Activated T-cell treated with anti-CD3 and anti-CD28 coated beads, Interleukin-2, amount 50 U/mL, for 48 hours (primary cell): ENCODE results near the gene SLC38A4.

Experiments used
- DNase-seq, 2 experiments: peaks; one replicate each; pipeline ENCODE4 v3.0.0-alpha.2; 2020

Gene SLC38A4

DNA sequence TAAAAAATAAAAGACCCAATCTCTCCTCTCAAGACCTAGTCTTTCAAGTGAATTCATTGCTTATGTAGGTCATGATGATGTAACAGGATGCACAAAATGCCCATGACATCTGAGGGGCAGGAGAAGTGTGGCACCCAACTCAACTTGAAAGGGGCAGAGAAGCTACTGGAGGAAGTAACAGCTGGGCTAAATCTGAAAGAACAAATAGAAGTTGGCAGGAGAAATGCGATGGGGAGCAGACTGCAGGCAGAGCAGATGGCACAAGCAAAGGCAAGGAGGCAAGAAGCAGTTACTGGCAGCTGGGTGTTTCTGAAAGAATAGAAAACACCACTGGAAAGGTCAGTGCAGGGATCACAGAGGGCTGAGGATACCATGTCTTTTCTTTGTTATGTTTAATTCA is 14.6 kb downstream of the SLC38A4 start:
- DNase-seq, result no peak

DNA sequence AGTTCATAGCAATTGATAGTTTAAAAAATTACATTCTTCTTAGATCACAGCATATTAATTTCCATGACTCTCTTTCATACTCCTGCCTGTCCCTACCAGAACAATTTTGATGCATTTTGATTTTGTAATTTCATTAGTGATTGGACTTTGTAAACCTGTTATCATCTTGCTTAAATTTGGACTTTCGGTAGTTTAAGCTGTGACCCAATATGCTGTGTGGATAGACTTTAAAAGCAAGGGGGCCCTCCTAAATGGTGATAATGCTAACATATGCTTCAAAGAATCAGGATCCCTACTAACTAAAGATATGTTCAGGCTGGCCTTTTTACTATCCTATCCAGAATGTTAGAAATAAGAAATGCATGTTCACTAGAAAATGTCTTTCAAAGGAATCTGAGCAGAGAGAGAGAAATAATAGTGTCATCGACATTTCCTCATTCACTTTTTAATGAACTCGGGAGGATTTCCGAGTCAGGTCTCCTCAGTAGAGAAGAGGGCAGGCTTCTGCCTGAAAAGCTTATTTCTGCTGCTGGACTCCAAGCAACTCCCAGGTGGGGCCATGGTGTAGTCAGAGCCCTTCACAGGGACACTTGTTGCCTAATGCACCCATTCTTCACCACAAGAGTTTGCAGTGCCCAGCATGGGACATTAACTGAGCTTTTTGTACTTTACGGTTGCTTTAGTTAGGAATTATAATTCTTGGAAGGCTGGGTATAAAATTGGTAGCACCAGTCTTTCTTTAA is 16.7 kb downstream of the SLC38A4 start:
- no peak for DNase-seq

DNA sequence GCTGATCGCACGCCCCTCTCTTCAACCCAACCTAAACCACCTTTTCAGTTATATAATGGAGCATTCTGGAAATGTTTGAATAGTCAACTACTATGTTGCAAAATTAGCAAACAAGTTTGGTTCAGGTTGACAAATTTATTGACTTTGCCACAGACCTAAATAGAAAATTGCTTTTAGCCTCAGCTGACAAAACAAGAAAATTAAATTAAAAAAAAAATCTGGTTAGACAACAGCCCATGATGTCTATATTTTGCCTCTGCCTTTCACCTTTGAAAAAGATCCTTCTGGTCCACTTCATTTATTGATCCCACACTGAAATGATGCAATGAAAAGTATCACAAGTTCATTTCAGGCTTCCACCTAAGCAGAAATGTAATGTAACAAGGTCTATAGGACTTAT is 17.5 kb downstream of the SLC38A4 start:
- no peak for DNase-seq

DNA sequence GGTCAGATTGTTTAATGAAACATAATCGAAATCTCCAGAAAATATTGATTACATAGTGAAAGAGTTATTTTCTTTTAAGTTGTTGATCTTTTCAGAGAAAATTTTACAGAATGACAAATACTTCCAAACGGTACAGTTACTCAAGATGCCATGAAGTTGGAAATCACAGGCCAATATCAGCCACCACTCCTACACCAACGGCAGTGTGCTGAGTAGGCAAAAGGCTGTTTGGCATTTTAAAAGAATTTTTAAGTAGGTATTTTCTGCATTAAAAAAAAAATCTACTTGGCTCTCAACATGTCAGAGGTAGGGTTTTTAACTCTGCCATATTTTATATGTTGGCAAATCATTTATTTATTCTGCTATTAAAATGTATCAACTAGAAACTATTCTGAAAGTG is 21.7 kb downstream of the SLC38A4 start:
- no peak for DNase-seq

DNA sequence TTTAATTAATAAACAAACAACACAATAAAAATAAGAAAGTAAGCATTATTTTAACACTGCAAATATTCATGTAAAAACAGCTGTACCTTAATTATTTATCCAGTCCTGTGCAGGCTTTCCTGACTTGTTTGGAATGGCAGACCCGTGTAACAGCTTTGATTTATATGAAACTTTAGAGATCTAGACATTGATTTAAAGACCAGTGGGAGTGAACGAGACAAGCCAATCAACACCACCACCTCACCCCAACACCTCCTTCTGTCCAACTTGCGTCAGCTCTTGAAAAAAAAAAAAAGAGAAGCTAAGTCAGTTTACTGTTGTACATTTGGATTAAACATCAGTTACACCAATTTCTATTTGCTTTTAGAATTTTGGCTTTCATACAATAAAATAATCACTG is 22.3 kb downstream of the SLC38A4 start:
- no peak for DNase-seq

DNA sequence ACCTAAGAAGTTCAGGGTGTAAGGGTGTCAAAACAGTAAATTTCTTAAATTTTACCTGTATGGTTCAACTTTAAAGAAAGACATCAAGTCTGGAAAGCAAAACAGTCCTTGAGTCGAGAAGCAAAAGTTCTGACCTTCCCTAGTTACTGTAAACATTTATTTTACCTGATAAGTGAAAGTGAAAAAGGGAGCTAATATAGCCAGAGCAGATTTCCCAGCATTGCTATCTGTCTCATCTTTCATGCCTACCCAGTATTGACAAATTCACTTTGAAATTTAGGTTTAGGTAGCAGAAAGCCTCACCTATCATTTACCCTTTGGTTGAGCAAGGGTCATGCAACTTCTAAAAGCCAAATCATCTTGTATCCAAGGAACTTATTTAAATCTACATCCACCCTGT is 24.5 kb downstream of the SLC38A4 start:
- no peak for DNase-seq

DNA sequence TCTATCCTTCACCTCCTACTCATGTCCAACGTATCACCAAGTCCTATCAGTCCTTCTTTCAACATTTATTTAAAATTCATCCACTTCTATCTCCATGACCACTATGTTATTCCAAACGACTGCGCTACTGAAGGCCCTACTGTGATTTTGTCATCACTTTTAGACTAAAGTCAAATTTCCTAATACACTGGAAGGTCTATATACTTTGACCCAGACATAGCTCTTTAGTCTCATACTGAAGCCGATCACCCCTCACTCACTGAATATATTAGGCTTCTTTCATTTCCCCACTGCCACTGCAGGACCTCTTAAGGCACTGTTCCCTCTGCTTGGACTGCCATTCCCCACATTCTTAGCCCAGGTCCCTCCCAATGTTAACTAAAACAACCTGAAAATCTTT is 25.6 kb downstream of the SLC38A4 start:
- no peak for DNase-seq

DNA sequence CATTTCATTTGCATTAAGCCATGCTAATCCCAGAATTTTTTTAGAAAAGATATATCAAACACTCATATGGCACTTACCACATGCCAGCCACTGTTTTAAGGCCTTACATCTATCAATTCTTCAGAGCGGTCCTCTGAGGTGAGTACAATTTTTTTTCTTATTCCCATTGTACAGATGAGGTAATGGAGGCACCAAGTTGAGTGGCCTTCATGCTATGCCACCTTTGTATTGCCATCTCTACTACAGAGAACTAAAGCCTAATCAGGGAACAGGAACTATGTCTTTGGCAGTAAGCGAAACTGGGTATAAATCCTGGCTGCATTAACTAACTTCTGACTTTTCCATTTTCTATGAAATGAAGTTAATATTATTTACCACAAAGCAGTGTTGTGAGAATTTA is 27.1 kb downstream of the SLC38A4 start:
- DNase-seq, result no peak

DNA sequence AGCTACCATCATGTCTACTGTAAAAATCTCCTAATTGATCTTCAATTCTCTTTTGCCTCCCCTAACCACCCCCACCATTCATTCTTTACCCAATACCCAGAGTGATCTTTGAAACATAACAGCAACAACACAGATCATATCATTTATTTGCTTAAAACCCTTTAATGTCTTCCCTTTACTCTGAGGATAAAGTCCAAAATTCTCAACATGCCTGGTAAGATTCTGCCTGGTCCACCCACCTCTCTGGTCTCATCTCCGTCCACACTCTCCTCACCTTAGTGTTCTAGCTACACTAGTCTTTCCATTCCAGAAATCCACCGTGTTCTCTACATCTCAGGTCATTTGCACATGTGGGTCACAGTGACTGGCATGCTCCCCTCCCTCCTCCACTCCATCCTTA is 27.7 kb downstream of the SLC38A4 start:
- DNase-seq, result no peak

DNA sequence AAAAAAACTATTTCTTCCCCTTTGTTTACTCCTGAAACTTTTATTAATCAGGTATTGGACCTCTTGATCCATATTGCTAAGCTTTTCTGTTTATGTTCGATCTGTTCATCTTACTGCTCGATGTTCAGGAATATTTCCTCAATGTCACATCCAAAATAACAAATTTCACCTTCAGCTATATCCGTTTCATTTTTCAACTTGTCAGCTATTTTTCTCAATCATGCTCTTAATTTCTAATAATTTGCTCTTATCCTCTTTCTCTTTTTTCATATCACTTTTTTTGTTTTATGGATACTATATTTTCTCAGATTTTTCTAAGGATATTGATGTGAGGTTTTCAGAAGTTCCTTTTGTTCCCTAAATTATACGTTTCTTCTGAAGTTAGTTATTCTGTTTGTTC is 29.8 kb downstream of the SLC38A4 start:
- DNase-seq, result no peak

DNA sequence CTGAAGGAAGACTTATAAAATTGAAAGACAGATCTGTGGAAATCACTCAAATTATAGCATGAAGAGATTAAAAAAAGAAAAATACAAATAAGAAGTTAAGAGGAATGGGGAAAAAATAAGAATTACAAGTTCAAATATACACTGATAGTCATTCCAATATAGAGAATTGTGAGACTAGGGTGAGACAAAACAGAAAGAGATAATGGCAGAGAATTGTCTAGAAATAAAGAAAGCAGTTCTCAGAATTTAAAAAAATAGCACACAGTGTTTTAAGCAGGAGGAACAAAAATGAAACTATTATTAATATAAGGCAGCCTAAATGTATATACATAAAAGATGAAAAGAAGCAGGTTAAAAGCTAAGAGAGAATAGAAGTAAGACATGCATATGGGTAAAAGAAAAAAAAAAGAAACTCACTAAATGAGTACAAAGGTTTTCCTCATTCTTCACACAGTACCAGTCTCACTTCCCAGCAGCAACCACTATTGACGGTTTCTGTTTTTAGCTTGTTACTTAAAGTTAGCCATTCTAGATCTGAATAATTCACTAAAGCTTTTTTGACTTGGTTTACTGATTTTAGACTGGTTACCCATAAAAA is 31.1 kb downstream of the SLC38A4 start:
- DNase-seq, result no peak

DNA sequence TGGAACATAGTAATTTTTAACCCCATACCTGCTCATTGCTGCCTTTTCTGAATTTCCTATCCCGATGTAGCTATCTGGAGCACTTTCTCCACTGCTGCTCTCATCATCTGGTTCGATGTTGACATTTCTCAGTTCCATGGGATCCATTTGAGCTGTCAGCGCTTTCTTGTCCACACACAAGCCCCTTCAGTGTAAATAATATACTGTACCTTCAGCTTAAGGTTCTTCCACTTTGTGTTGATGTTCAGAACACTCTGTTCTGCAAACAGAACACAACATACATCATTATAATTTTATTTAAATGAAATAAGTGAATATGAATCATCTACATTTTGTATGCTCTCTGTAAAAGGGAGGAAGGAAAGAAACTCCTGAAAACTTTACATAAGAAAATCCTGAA is 32.9 kb downstream of the SLC38A4 start:
- no peak for DNase-seq

DNA sequence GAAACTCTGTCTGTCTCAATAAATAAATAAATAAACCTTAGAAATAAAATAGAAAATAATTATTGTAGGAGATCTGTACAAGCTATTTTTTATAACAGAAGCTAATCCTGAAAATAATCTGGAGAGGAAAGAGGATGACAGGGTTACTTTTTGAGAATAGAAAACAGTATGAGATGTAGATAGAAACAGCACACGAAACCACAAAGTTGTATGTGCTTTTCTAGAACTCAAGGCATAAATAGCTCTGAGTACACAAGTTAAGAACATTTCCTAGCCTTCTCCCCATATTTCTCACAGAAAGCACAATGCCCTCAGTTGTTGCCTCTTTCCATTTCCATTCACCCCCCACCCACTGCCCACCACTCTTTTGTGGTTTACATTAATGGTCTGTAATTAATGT is 35.7 kb downstream of the SLC38A4 start:
- DNase-seq, result no peak

DNA sequence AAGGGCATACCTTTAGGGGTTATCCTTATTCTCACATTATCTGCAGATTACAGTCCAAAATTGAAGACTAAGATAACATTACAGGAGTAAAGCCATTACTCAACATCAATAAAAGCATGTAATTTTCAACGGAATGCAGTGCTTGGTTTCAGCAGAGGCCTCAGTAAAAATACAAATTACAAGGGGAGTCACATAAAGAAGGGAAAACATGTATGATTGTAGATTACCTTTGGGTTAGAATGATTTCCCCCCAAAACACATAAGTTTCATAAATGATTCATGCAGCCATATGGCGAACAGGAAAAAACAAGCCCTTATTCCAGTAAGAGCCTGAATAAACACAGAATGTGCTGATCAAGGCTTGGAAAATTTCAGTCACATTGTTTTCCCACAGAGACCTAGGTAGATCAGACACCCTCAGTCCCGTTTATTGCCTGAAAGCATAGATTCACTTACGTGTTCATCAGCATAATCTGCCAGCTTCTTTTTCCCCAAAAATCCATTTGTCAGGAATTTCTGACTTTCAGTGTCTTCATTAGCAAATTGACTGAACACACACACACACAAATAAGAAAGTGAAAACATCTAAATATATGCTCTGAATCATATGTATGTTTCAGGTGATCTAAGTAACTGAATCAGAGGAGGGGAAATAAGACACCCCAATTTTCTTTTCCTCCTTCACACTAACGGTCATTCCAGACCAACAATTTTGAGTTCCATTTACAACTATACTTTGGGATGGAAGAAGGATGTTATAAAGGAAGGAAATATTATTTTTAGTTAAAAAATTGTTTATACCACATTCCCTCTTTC is 37.5 kb downstream of the SLC38A4 start:
- no peak for DNase-seq

DNA sequence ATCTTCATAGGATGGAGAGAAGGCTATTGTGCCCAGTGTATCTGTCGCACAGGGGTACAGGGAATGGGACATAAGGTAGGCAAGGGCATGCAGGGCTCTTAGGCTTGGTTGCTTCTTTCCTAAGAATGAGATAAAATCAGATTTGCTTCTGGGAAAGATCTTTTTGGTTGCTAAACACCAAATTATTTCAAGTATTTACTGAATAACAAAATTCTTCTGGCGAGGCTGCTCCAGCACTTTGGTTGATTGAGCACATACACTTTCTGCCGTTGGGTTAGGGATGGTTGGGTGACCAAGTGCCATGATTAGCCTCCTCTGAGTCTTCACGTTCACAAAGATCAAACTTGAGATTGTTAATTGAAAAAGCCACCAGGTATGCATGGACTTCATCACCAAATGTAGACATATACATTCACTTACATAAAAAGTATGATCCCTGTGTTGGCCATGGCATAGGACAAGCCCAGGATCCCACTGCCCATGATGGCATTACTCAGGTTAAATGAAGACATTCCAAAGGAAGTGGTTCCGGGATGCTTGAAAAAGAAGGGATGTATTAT is 38.2 kb downstream of the SLC38A4 start:
- no peak for DNase-seq

DNA sequence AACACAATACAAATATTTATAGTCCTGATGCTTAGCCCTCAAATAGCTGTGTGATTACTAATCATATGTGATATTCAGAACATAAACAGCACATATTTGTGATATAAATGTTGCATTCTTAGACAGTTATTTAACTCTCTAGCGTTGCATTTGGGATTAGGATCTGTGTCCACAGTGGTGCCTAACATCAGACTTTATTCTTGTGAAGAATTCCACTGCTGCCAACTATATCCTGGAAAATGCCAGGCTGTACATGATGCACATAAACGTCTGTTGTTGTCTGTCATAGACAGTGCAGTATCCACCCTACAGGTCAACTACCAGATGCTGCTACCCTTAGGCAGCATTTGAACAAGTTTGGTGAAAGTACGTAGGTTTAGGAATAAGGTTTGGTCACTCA is 39.0 kb downstream of the SLC38A4 start:
- DNase-seq, result no peak

DNA sequence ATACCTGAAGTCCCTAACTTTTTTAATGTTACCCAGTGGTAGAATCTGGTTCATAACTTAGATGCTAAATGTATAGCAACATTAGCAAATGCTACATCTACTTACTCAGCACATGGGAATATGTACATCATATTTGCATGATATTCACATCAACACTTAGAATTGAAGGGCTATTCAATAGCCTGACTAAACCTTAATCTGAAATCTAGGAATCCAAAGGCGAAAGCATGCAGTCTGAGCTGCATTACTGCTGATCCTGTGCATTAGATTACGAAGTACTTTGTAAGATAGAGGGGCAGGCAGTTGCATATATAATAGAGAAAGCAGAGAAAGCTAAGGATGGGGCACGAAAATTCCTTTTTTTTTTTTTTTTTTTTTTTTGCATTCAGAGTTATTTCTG is 40.4 kb downstream of the SLC38A4 start:
- no peak for DNase-seq

DNA sequence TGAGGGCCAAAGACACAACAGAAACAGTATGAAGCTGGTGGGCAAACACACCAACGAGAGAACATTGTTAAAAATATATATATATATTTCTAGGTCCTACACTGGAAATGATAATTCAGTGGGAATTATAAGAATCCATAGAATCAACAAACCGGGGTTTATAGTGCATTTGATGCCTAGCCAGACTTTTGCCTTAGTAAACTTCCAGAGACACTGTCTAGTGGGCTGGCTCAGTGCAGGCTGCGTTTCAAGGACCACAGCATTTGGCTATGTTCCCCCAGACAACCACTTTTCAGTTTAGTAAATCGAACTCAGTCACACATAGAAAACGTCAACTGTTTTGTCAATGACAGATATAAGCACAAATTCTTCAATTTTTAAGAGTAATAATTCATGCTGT is 41.9 kb downstream of the SLC38A4 start:
- no peak for DNase-seq

DNA sequence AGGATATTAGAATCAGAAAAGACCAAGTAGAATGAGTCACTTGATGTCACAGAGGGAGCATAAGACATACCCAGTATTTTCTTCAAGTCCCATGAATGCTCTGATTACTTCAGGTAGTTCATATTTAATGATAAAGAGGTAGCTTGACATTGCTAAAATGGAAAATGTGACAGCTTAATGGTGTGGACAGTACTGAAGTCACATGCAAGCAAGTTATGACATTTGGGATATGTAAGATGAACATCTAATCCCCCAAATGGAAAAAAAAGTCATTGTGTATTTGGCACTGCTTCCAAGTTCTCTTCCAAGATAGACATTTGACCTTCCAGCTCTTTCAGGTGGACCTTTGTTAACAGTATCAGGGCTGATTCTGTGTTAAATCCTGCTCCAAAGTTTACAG is 45.9 kb downstream of the SLC38A4 start:
- no peak for DNase-seq

DNA sequence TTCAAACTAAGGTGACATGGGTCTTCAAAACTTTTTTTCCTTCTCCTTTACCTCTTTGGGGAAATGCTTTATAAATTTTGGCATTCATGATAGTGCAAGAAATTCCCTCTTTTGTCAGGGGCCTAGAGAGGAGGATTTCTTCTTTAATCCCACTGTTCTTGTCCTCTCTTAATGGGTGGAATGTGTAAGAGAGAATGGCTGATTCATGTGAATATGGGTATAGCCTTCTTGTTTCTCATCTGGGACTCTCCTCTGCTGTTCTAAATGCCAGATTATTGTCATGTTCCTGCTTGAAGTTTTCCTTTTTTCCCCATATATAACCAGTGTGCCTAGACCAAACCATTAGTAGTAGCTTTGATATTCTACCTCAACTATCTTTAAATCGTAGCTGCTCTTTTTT is 46.7 kb downstream of the SLC38A4 start:
- no peak for DNase-seq

DNA sequence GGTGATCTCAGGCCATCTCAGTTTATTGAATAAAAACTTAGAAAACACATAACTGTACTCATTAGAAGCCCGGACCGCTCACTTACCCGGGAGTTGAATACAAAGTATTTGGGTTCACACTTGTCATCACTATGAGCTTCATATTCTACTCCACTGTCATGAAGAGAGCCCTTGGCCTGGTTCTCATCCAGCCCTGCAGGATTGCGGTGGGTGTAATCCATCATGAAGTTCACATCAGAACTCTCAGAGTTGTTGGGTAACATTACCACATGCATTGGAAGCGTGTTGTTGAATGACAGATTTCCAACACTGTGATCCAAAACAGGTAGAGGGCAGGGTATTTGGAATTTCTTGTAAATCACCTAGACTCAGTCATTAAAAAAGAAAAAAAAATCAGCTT is 47.4 kb downstream of the SLC38A4 start:
- DNase-seq, result no peak

DNA sequence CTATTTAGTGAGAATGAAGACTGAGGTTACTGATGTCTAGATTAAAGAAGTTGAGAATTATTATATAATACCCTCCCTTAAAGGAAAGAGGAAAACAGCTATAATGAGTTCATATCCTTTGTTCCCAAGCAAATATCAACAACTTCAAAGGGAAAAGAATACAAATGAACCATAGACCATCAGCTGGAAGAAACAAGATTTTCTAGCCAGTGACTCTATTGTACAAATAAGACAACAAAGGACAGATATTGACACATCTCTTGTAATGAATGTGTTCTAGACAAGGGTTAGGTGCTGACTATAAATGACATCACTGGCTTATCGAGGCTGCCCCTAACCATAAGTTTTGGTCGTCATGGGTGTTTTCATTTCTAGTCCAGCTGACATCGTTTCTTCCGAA is 48.2 kb downstream of the SLC38A4 start:
- DNase-seq, result no peak

DNA sequence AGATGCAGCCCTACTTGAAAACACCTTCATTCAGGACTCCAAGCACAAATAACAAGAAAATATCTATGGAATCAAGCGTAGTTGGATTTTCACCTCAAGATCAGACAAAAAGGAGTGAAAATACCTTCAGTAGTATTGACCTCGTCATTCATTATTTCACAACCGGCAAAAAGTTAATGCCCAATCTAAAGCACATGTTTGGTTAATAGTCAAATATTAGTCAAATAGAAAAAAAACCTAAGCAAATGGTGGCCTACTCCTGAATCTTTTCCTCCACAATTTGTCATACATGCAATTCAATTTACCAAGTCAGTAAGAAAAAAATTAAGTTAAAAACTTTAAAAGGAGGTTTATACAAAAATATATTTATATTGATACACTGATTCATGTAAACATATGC is 50.0 kb downstream of the SLC38A4 start:
- no peak for DNase-seq

DNA sequence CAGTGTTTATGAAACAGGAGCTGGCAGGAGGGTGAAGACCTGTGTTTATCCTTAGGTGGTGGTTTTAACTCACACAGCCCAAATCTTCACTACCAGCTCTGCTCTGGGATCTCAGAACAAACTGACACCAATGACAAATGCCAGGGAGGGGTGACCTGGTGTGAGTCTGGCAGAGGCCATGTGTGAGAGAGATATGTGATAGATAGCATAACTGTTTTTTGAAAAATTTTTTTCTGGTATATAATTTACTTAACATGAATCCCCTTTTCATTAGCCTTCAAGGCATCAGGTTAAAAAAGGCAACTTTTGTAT is 51.5 kb downstream of the SLC38A4 start:
- DNase-seq, result no peak
